K562 (cell line): ENCODE results near the gene TRIM3. TPM values are rescaled to one million over a fixed set of nuclear protein-coding genes. Genes with fewer than 3 reads are reported as not detected.

ENCODE experiments used
- ATAC-seq: fragments of 200-7000 bp; cut with Tn5 transposase; 3 replicates; pipeline ENCODE4 v1.9.1; 2020; ENCODE audit warnings: moderate library complexity
- BruUV-seq: library from RNA; stranded (reverse); fragments of 400-500 nt; replicated peaks from 2 replicates; lab custom pipeline; 2021; lab: Mats Ljungman, UMichigan
- CTCF ChIA-PET: fragments of 300-600 bp; formaldehyde crosslinking; extraction: SDS; loops from one replicate; lab custom pipeline; 2021; ENCODE audit warnings: low intra/inter-chr PET ratio; lab: Yijun Ruan, JAX
- POLR2A ChIA-PET: fragments of 300-600, 350-650 bp; sonication (Branson Sonifier 250); formaldehyde crosslinking; extraction: SDS; loops from one replicate; lab custom pipeline; 2021; ENCODE audit warnings: antibody characterized with exemption, inconsistent platforms; lab: Yijun Ruan, JAX
- DNase-seq, 4 experiments: peaks; one replicate each; pipeline versions ENCODE4 v3.0.0 to v3.0.0-alpha.2; 2011 to 2018; ENCODE audit warnings: low spot score in 3 of 4, mixed read lengths in 3 of 4; ENCODE audit errors: extremely low read depth in 1 of 4
- FAIRE-seq: peaks from 2 replicates; lab custom pipeline; 2011; peaks lifted over from hg19 to GRCh38; lab: Jason Lieb, UNC
- H2AFZ ChIP-seq: 2 replicates; pipeline ENCODE4 v1.6.0; 2011; ENCODE audit warnings: low read depth, low read length, control low read depth, inconsistent platforms
- H3K27ac ChIP-seq: fragments of 200-600 bp; 3 replicates; pipeline ENCODE4 v1.8.0; 2011; ENCODE audit warnings: low read depth, mild to moderate bottlenecking, control low read depth, inconsistent platforms, low read length, moderate library complexity, mixed read lengths; ENCODE audit errors: extremely low read depth
- H3K27me3 ChIP-seq, 2 experiments: fragments of 300-600 bp in 1 of 2; 2 replicates in 1 of 2; 3 replicates in 1 of 2; pipeline versions ENCODE4 v1.6.0 to v1.8.0; 2011; ENCODE audit warnings: inconsistent platforms in 2 of 2, low read length in 2 of 2, mild to moderate bottlenecking in 1 of 2, mixed read lengths in 1 of 2, moderate library complexity in 1 of 2; ENCODE audit not compliant: control insufficient read depth in 2 of 2, insufficient read depth in 2 of 2
- H3K36me3 ChIP-seq: fragments of 300-600 bp; 3 replicates; pipeline ENCODE4 v1.8.0; 2011; ENCODE audit warnings: mild to moderate bottlenecking, low read length, inconsistent platforms; ENCODE audit not compliant: control insufficient read depth, insufficient read depth
- H3K4me1 ChIP-seq, 2 experiments: fragments of 200-600 bp in 1 of 2; replicated peaks in 1 of 2; 2 replicates in 1 of 2; 3 replicates in 1 of 2; pipeline versions ENCODE4 v1.5.1 to v1.8.0; 2011; ENCODE audit warnings: inconsistent platforms in 2 of 2, low read length in 2 of 2, mild to moderate bottlenecking in 1 of 2, mixed read lengths in 1 of 2, moderate library complexity in 1 of 2; ENCODE audit not compliant: control insufficient read depth in 2 of 2, insufficient read depth in 2 of 2
- H3K4me2 ChIP-seq: 2 replicates; pipeline ENCODE4 v1.6.1; 2011; ENCODE audit warnings: low read length, control low read depth, inconsistent platforms, mixed read lengths; ENCODE audit not compliant: insufficient read depth
- H3K4me3 ChIP-seq: fragments of 200-600 bp; sonication (generic), shearing (Covaris generic); 2 replicates; pipeline ENCODE4 v1.5.1; 2016; ENCODE audit warnings: control low read depth, inconsistent platforms
- H3K79me2 ChIP-seq: fragments of 200-600 bp; 3 replicates; pipeline ENCODE4 v1.8.0; 2011; ENCODE audit warnings: low read length, inconsistent platforms; ENCODE audit not compliant: control insufficient read depth, insufficient read depth
- H3K9ac ChIP-seq, 2 experiments: 2 replicates each; pipeline versions ENCODE4 v1.6.0 to v1.6.1; 2011; ENCODE audit warnings: low read depth in 2 of 2, low read length in 2 of 2, control low read depth in 1 of 2, inconsistent platforms in 1 of 2, mild to moderate bottlenecking in 1 of 2, mixed read lengths in 1 of 2; ENCODE audit not compliant: insufficient read depth in 1 of 2
- H3K9me1 ChIP-seq: one replicate; pipeline ENCODE4 v1.6.0; 2011; ENCODE audit warnings: inconsistent platforms, mild to moderate bottlenecking, low read length, moderate library complexity; ENCODE audit not compliant: control insufficient read depth, insufficient read depth
- H3K9me3 ChIP-seq: replicated peaks from 2 replicates; pipeline ENCODE4 v1.5.1; 2011; ENCODE audit warnings: low read depth, low read length, inconsistent platforms; ENCODE audit not compliant: control insufficient read depth, insufficient read depth
- H4K20me1 ChIP-seq: replicated peaks from 2 replicates; pipeline ENCODE4 v1.6.1; 2011; ENCODE audit warnings: low read length, inconsistent platforms, mixed read lengths; ENCODE audit not compliant: control insufficient read depth, insufficient read depth
- LCOR ChIP-seq: sonication (generic); formaldehyde crosslinking; IDR thresholded peaks from 2 replicates; pipeline ENCODE4 v1.8.0; 2022; ENCODE audit warnings: mild to moderate bottlenecking, missing genetic modification reagents
- RBM25 ChIP-seq: fragments of 200-400 bp; formaldehyde crosslinking; IDR thresholded peaks from 2 replicates; pipeline ENCODE4 v1.6.1; 2018; ENCODE audit warnings: low read length, low read depth, moderate library complexity; ENCODE audit not compliant: severe bottlenecking
- ZNF584 ChIP-seq: fragments of 200-800 bp; sonication (Bioruptor generic); IDR thresholded peaks from 2 replicates; pipeline ENCODE4 v1.6.1; 2016; ENCODE audit warnings: low read depth, mild to moderate bottlenecking, missing genetic modification characterization, missing compliant biosample characterization
- WGBS: fragments of 100-300 bp; shearing (Covaris generic); methylation state at CpG from one replicate; pipeline ENCODE4 v1.1.6; 2016; ENCODE audit warnings: low coverage, mixed read lengths; ENCODE audit not compliant: insufficient coverage; ENCODE audit errors: missing lambda C conversion rate; 5-methylcytosine and 5-hydroxymethylcytosine counted together
- in situ Hi-C: fragments of 300-500 bp; cut with MboI; formaldehyde crosslinking; loops from 4 replicates; pipeline ENCODE4 v1.15.0; 2018; ENCODE audit warnings: inconsistent platforms, mixed read lengths
- intact Hi-C: fragments of 100-400 bp; cut with micrococcal nuclease; formaldehyde crosslinking; loops from 2 replicates; pipeline ENCODE4 v1.14.2; 2022
- polyA plus RNA-seq, 8 experiments: library from polyadenylated mRNA; depleted of rRNA in 4 of 8; stranded (reverse) in 5 of 8; unstranded in 3 of 8; fragments of >200 nt; fragmentation: Nextera tagmentation in 2 of 8; fragmentation: Illumina TruSeq in 1 of 8; extraction: Ambion mirVana in 2 of 8; extraction: Trizol in 1 of 8; gene quantifications; 2 replicates each; pipeline versions ENCODE4 v1.2.1 to v1.2.3, GENCODE V29; 2011 to 2014; ENCODE audit warnings: inconsistent platforms in 1 of 8, missing spikeins in 1 of 8
- total RNA-seq, 7 experiments: library from RNA; depleted of rRNA in 6 of 7; stranded (reverse); fragments of >200 nt in 6 of 7; fragmentation: Illumina TruSeq in 2 of 7; extraction: Trizol in 2 of 7; gene quantifications; 2 replicates each; pipeline versions ENCODE4 v1.2.1 to v1.2.3, GENCODE V29; 2011 to 2021; ENCODE audit warnings: low replicate concordance in 1 of 7
- TF ChIP-seq, protein P1 (sequence below): sonication (generic); formaldehyde crosslinking; IDR thresholded peaks from 2 replicates; pipeline ENCODE4 v1.8.0; 2023; ENCODE audit warnings: mild to moderate bottlenecking, missing genetic modification reagents
- TF ChIP-seq, protein P2 (sequence below): IDR thresholded peaks from 3 replicates; pipeline ENCODE4 v1.6.1; 2011; ENCODE audit warnings: borderline replicate concordance, mild to moderate bottlenecking, moderate library complexity; ENCODE audit not compliant: insufficient read length; ENCODE audit errors: extremely low read depth
- TF ChIP-seq, protein P3 (sequence below): fragments of 250-450 bp; sonication (Bioruptor Pico); IDR thresholded peaks from 2 replicates; pipeline ENCODE4 v1.5.0; 2021

Gene TRIM3
- total and polyA plus RNA-seq, 9 of the 15 experiments (the other 6 are each of a cell fraction or from before 2014, with no cell fraction given) = 0.45 to 9.2 (median 4.7) TPM

DNA sequence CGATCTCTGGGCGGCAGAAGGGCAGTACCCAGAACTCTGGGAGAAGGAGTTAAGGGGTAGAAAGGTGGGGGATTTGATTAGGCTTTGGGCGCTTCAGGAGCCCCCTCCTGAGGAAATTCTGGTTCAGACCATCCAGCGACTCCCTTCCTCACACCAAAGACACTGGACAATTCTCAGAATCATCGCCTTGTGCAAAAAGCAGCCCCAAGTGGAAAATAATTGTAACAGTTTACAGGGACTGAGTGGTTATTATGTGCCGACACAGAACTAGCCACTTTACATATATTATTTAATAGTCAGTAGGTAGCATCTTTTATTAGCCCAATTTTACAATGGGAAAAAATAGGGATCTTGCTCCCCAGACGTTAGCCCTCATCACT, 662 bp upstream of the TRIM3 start:
- POLR2A ChIA-PET = interaction anchor here (0.6 to 2.7 kb wide), 6 partner anchors 10 to 969 kb away, joined by 3 to 12 read pairs (median 4); partner anchors contain the start of gene DNHD1
- BruUV-seq = no TSS peak
- no peak for FAIRE-seq
- TF ChIP-seq LCOR (peak; percentile 62; the same call in 1 of the 2 replicates), ZNF584 (CRISPR knock-in tag) (no peak), RBM25 (no peak)
- TF ChIP-seq, protein P1, sequence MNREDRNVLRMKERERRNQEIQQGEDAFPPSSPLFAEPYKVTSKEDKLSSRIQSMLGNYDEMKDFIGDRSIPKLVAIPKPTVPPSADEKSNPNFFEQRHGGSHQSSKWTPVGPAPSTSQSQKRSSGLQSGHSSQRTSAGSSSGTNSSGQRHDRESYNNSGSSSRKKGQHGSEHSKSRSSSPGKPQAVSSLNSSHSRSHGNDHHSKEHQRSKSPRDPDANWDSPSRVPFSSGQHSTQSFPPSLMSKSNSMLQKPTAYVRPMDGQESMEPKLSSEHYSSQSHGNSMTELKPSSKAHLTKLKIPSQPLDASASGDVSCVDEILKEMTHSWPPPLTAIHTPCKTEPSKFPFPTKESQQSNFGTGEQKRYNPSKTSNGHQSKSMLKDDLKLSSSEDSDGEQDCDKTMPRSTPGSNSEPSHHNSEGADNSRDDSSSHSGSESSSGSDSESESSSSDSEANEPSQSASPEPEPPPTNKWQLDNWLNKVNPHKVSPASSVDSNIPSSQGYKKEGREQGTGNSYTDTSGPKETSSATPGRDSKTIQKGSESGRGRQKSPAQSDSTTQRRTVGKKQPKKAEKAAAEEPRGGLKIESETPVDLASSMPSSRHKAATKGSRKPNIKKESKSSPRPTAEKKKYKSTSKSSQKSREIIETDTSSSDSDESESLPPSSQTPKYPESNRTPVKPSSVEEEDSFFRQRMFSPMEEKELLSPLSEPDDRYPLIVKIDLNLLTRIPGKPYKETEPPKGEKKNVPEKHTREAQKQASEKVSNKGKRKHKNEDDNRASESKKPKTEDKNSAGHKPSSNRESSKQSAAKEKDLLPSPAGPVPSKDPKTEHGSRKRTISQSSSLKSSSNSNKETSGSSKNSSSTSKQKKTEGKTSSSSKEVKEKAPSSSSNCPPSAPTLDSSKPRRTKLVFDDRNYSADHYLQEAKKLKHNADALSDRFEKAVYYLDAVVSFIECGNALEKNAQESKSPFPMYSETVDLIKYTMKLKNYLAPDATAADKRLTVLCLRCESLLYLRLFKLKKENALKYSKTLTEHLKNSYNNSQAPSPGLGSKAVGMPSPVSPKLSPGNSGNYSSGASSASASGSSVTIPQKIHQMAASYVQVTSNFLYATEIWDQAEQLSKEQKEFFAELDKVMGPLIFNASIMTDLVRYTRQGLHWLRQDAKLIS = 0 out of 2 replicates have a peak, but pooled peaks have one; percentile 36
- TF ChIP-seq, protein P2, sequence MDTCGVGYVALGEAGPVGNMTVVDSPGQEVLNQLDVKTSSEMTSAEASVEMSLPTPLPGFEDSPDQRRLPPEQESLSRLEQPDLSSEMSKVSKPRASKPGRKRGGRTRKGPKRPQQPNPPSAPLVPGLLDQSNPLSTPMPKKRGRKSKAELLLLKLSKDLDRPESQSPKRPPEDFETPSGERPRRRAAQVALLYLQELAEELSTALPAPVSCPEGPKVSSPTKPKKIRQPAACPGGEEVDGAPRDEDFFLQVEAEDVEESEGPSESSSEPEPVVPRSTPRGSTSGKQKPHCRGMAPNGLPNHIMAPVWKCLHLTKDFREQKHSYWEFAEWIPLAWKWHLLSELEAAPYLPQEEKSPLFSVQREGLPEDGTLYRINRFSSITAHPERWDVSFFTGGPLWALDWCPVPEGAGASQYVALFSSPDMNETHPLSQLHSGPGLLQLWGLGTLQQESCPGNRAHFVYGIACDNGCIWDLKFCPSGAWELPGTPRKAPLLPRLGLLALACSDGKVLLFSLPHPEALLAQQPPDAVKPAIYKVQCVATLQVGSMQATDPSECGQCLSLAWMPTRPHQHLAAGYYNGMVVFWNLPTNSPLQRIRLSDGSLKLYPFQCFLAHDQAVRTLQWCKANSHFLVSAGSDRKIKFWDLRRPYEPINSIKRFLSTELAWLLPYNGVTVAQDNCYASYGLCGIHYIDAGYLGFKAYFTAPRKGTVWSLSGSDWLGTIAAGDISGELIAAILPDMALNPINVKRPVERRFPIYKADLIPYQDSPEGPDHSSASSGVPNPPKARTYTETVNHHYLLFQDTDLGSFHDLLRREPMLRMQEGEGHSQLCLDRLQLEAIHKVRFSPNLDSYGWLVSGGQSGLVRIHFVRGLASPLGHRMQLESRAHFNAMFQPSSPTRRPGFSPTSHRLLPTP = no peak
- TF ChIP-seq, protein P3, sequence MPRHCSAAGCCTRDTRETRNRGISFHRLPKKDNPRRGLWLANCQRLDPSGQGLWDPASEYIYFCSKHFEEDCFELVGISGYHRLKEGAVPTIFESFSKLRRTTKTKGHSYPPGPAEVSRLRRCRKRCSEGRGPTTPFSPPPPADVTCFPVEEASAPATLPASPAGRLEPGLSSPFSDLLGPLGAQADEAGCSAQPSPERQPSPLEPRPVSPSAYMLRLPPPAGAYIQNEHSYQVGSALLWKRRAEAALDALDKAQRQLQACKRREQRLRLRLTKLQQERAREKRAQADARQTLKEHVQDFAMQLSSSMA (CRISPR knock-in tag) = 0 out of 2 replicates have a peak, but pooled peaks have one; percentile 50

More for the DNA sequence above, 662 bp upstream of the TRIM3 start:
- WGBS = 25% methylated on average over 7 of the region's 7 CpGs
- H4K20me1 ChIP-seq = no peaks in the 10 kb centered on the region
- intact Hi-C loops (loop anchor here (2.0 kb wide), 1 partner anchor 128 kb away; the partner anchor contains the start of genes ILK and RRP8), in situ Hi-C loops (no loop called here)
- H3K36me3 ChIP-seq = peaks cover 33% of the 10 kb centered on the region; the same call in 2 of the 3 replicates
- no peak; the same call in 1 of the 3 replicates for ATAC-seq
- H3K9ac ChIP-seq = peak overlapping the region; percentile 58 to 88; a peak in 3 of 4 replicates
- H3K27me3 ChIP-seq = no peaks in the 10 kb centered on the region
- H3K4me1 ChIP-seq = peaks cover 14 to 15% of the 10 kb centered on the region in 2 experiments; a peak in 4 of 5 replicates
- peak overlapping the region; percentile 65 for H3K4me3 ChIP-seq
- CTCF ChIA-PET = no interaction called here
- peaks cover 7% of the 10 kb centered on the region; the same call in 2 of the 3 replicates for H3K79me2 ChIP-seq
- no peaks in the 10 kb centered on the region for H3K9me1 ChIP-seq
- peak overlapping the region; percentile 76 for H2AFZ ChIP-seq
- peak overlapping the region; percentile 41 for H3K27ac ChIP-seq
- no peaks in the 10 kb centered on the region for H3K9me3 ChIP-seq
- DNase-seq = no peak
- peak overlapping the region; percentile 72 for H3K4me2 ChIP-seq
